Purkinje cell (primary cell): ENCODE measurements around the gene EIF4E2. TPM values are rescaled to one million over a fixed set of nuclear protein-coding genes. Genes with fewer than 3 reads are reported as not detected.

Source experiments
- polyA plus RNA-seq: library from polyadenylated mRNA; unstranded; fragments of >200 nt; fragmentation: Nextera tagmentation; gene quantifications from 2 replicates; pipeline ENCODE4 v1.2.1, GENCODE V29; 2014

The EIF4E2 gene
- 31.7 and 44.0 TPM in 2 replicates for polyA plus RNA-seq

GRCh38 chr2:232550354-232551249, at the start of gene EIF4E2, which contains the start of gene TIGD1:
EIF4E2 (plus strand) TSS chr2:232550689; CDS start chr2:232550725, 36 bp downstream.
TIGD1 (minus strand) TSS chr2:232550557; CDS start chr2:232549882, 675 bp downstream.

GRCh38 chr2:232519581-232520438, 30.7 kb upstream of the EIF4E2 start, which contains the start of gene PRSS56:
PRSS56 (plus strand) TSS chr2:232520388; CDS start chr2:232520599, 211 bp downstream.

GRCh38 chr2:232525791-232526371, 24.6 kb upstream of the EIF4E2 start, which contains the start of gene CHRND:
CHRND (plus strand) TSS chr2:232526160; CDS start chr2:232526216, 56 bp downstream.

GRCh38 chr2:232539298-232540231, 10.9 kb upstream of the EIF4E2 start, which contains the start of gene CHRNG:
CHRNG (plus strand) TSS chr2:232539692; CDS start chr2:232539748, 56 bp downstream.

Other genes with a start within 250 kb of the EIF4E2 start
- not detected in 2 replicates for gene ALPP, start 171.9 kb upstream of the EIF4E2 start, polyA plus RNA-seq
- not detected in 2 replicates for gene ALPG, start 143.8 kb upstream of the EIF4E2 start, polyA plus RNA-seq
- not detected in 2 replicates for gene ALPI, start 94.5 kb upstream of the EIF4E2 start, polyA plus RNA-seq
- not detected in 2 replicates for gene ECEL1, start 62.9 kb upstream of the EIF4E2 start, polyA plus RNA-seq
- gene PRSS56, start 30.3 kb upstream of the EIF4E2 start, polyA plus RNA-seq, result not detected in 2 replicates
- not detected in 2 replicates for gene CHRND, start 24.5 kb upstream of the EIF4E2 start, polyA plus RNA-seq
- not detected in 2 replicates for gene CHRNG, start 11.0 kb upstream of the EIF4E2 start, polyA plus RNA-seq
- gene TIGD1, start 132 bp upstream of the EIF4E2 start, polyA plus RNA-seq, result 0.28 and 0.84 TPM in 2 replicates
- gene EFHD1, start 82.9 kb downstream of the EIF4E2 start, polyA plus RNA-seq, result 0.15 TPM in 1 of 2 replicates, not detected in the other
- gene GIGYF2, start 146.6 kb downstream of the EIF4E2 start, polyA plus RNA-seq, result 36.6 and 40.6 TPM in 2 replicates
- gene KCNJ13, start 225.9 kb downstream of the EIF4E2 start, polyA plus RNA-seq, result 1.1 and 4.3 TPM in 2 replicates